Activated CD8-positive, alpha-beta memory T cell treated with anti-CD3 and anti-CD28 coated beads for 1 hour (primary cell): Measurements from ENCODE around the gene LBX2.

Experiments used
- DNase-seq, 2 donors: peaks; one replicate each; pipeline ENCODE4 v3.0.0-alpha.2; 2020; ENCODE audit warnings: low read depth in 1 of 2; ENCODE audit errors: extremely low read depth in 1 of 2

The LBX2 gene

GRCh38 chr2:74499267-74499939, at the start of gene LBX2:
TSS of gene LBX2 (minus strand) at chr2:74499603. CDS start at chr2:74499537, 66 bp downstream.
- DNase-seq = no peak

GRCh38 chr2:74548285-74548899, 49.0 kb upstream of the LBX2 start:
- DNase-seq = no peak

- DNase-seq = no peak
Measured at GRCh38 chr2:74546004-74546403, 46.6 kb upstream of the LBX2 start.

- no peak for DNase-seq
Measured at GRCh38 chr2:74544634-74545033, 45.2 kb upstream of the LBX2 start.

- no peak for DNase-seq
Measured at GRCh38 chr2:74542978-74543377, 43.6 kb upstream of the LBX2 start.

GRCh38 chr2:74540291-74540690, 40.9 kb upstream of the LBX2 start:
- DNase-seq = no peak

- no peak for DNase-seq
Measured at GRCh38 chr2:74538881-74539339, 39.5 kb upstream of the LBX2 start.

- DNase-seq = no peak
Measured at GRCh38 chr2:74537140-74537539, 37.7 kb upstream of the LBX2 start.

- DNase-seq = no peak
Measured at GRCh38 chr2:74536166-74536950, 37.0 kb upstream of the LBX2 start.

GRCh38 chr2:74535440-74535965, 36.1 kb upstream of the LBX2 start:
- no peak for DNase-seq

GRCh38 chr2:74534411-74534810, 35.0 kb upstream of the LBX2 start:
- no peak for DNase-seq

GRCh38 chr2:74533464-74533863, 34.1 kb upstream of the LBX2 start:
- DNase-seq = no peak

GRCh38 chr2:74532222-74532621, 32.8 kb upstream of the LBX2 start:
- no peak for DNase-seq

GRCh38 chr2:74531666-74532065, 32.3 kb upstream of the LBX2 start:
- no peak for DNase-seq

GRCh38 chr2:74530239-74531187, 31.1 kb upstream of the LBX2 start:
- DNase-seq = no peak

- peak; percentile 62 to 77 for DNase-seq
Measured at GRCh38 chr2:74529357-74530238, 30.2 kb upstream of the LBX2 start, which contains the start of the genes AUP1 and HTRA2. TSS of gene AUP1 (minus strand) at chr2:74529706. CDS start at chr2:74529629, 77 bp downstream. TSS of gene HTRA2 (plus strand) at chr2:74529933. CDS start at chr2:74530007, 74 bp downstream.

- DNase-seq = no peak
Measured at GRCh38 chr2:74528600-74529356, 29.4 kb upstream of the LBX2 start.

- no peak for DNase-seq
Measured at GRCh38 chr2:74527741-74528140, 28.3 kb upstream of the LBX2 start.
